AG04449 (cell line): ENCODE results near the gene THSD4.

Experiments used
- CTCF ChIA-PET: fragments of 350-600 bp; formaldehyde crosslinking; extraction: SDS; loops from one replicate; lab custom pipeline; 2021; ENCODE audit warnings: antibody characterized with exemption; lab: Yijun Ruan, JAX
- POLR2A ChIA-PET: fragments of 400-600, 350-600 bp; formaldehyde crosslinking; extraction: SDS; loops from one replicate; lab custom pipeline; 2020; ENCODE audit warnings: antibody characterized with exemption, inconsistent platforms; lab: Yijun Ruan, JAX
- DNase-seq: peaks from one replicate; pipeline ENCODE4 v3.0.0-alpha.2; 2010; ENCODE audit warnings: low read depth, low spot score
- H3K4me3 ChIP-seq: 2 replicates; pipeline ENCODE4 v1.5.1; 2011; ENCODE audit warnings: low read depth, mild to moderate bottlenecking, control low read depth, low read length
- CTCF ChIP-seq: IDR thresholded peaks from one replicate; pipeline ENCODE4 v1.5.1; 2011; ENCODE audit warnings: mild to moderate bottlenecking, moderate library complexity, low read length, control low read depth, inconsistent platforms; ENCODE audit not compliant: insufficient read depth; ENCODE audit errors: missing control alignments

The THSD4 gene

GRCh38 chr15:71093054-71094024, 21.9 kb upstream of the THSD4 start:
- no peak for TF ChIP-seq CTCF
- ChIA-PET POLR2A (no interaction called here), CTCF (interaction anchor here (0.6 to 1.8 kb wide), 7 partner anchors 11 to 347 kb away, joined by 3 to 5 read pairs (median 4); no protein-coding TSS in a partner anchor)
- H3K4me3 ChIP-seq = no peak overlapping the region
- no peak for DNase-seq

GRCh38 chr15:71094137-71094536, 21.1 kb upstream of the THSD4 start:
- no peak for TF ChIP-seq CTCF
- POLR2A ChIA-PET = no interaction called here
- no peak overlapping the region for H3K4me3 ChIP-seq
- DNase-seq = no peak
- CTCF ChIA-PET = interaction anchor here (1.2 to 1.7 kb wide), 2 partner anchors 42 to 120 kb away, joined by 5 read pairs; no protein-coding TSS in a partner anchor

GRCh38 chr15:71096676-71097075, 18.6 kb upstream of the THSD4 start:
- no peak for DNase-seq
- ChIA-PET CTCF (interaction anchor here (1.0 to 1.3 kb wide), 5 partner anchors 12 to 347 kb away, joined by 3 read pairs; no protein-coding TSS in a partner anchor), POLR2A (no interaction called here)
- H3K4me3 ChIP-seq = no peak overlapping the region
- no peak for TF ChIP-seq CTCF

- ChIA-PET POLR2A (no interaction called here), CTCF (interaction anchor here (0.6 to 1.2 kb wide), 2 partner anchors 11 to 124 kb away, joined by 3 read pairs; no protein-coding TSS in a partner anchor)
- H3K4me3 ChIP-seq = no peak overlapping the region
Observed at GRCh38 chr15:71097890-71098289, 17.4 kb upstream of the THSD4 start.

GRCh38 chr15:71098920-71099319, 16.4 kb upstream of the THSD4 start:
- H3K4me3 ChIP-seq = no peak overlapping the region
- TF ChIP-seq CTCF = no peak
- DNase-seq = no peak
- CTCF ChIA-PET = interaction anchor here (0.6 to 1.0 kb wide), 2 partner anchors 86 to 341 kb away, joined by 4 read pairs; no protein-coding TSS in a partner anchor
- POLR2A ChIA-PET = no interaction called here

More at GRCh38 chr15:71097890-71098289, 17.4 kb upstream of the THSD4 start:
- no peak for DNase-seq
- TF ChIP-seq CTCF = no peak
